H9 (cell line): ENCODE measurements around the gene ATP8A1. TPM values are rescaled to one million over a fixed set of nuclear protein-coding genes. Genes with fewer than 3 reads are reported as not detected.

ENCODE experiments used
- DNase-seq: peaks from one replicate; pipeline ENCODE4 v3.0.0-alpha.2; 2017
- H2AFZ ChIP-seq: one replicate; pipeline ENCODE4 v1.6.1; 2013; ENCODE audit warnings: mild to moderate bottlenecking, low read length, control low read depth, moderate library complexity
- H2AK5ac ChIP-seq: 2 replicates; pipeline ENCODE4 v1.6.1; 2013; ENCODE audit warnings: low read length, control low read depth, mixed read lengths; ENCODE audit not compliant: insufficient read length
- H2BK120ac ChIP-seq: one replicate; pipeline ENCODE4 v1.6.1; 2013; ENCODE audit warnings: low read depth, mild to moderate bottlenecking, low read length, control low read depth, inconsistent platforms; ENCODE audit not compliant: poor library complexity, severe bottlenecking
- H2BK12ac ChIP-seq: 2 replicates; pipeline ENCODE4 v1.6.1; 2013; ENCODE audit warnings: low read length, control low read depth, mixed read lengths, low read depth; ENCODE audit not compliant: insufficient read length
- H2BK15ac ChIP-seq: 2 replicates; pipeline ENCODE4 v1.6.1; 2013; ENCODE audit warnings: low read depth, low read length, control low read depth
- H2BK20ac ChIP-seq: one replicate; pipeline ENCODE4 v1.6.1; 2013; ENCODE audit warnings: low read depth, mild to moderate bottlenecking, low read length, control low read depth, inconsistent platforms; ENCODE audit not compliant: poor library complexity, severe bottlenecking
- H2BK5ac ChIP-seq: 2 replicates; pipeline ENCODE4 v1.6.1; 2013; ENCODE audit warnings: low read length, control low read depth, mixed read lengths; ENCODE audit not compliant: insufficient read length
- H3K14ac ChIP-seq: 2 replicates; pipeline ENCODE4 v1.6.1; 2013; ENCODE audit warnings: low read length, control low read depth; ENCODE audit not compliant: insufficient read depth
- H3K18ac ChIP-seq: 2 replicates; pipeline ENCODE4 v1.6.1; 2013; ENCODE audit warnings: low read depth, mild to moderate bottlenecking, mixed read lengths, low read length, control low read depth; ENCODE audit not compliant: insufficient read length
- H3K23ac ChIP-seq: 2 replicates; pipeline ENCODE4 v1.6.1; 2013; ENCODE audit warnings: low read length, control low read depth, mixed read lengths, low read depth; ENCODE audit not compliant: insufficient read length
- H3K23me2 ChIP-seq: 2 replicates; pipeline ENCODE4 v1.6.1; 2013; ENCODE audit warnings: low read depth, mild to moderate bottlenecking, mixed read lengths, low read length, control low read depth; ENCODE audit not compliant: insufficient read length, poor library complexity, severe bottlenecking
- H3K27ac ChIP-seq: 2 replicates; pipeline ENCODE4 v1.5.1; 2013; ENCODE audit warnings: low read length, control low read depth, mixed read lengths, low read depth; ENCODE audit not compliant: insufficient read length
- H3K27me3 ChIP-seq: 2 replicates; pipeline ENCODE4 v1.6.1; 2013; ENCODE audit warnings: low read length, control low read depth, inconsistent platforms; ENCODE audit not compliant: insufficient read depth
- H3K4ac ChIP-seq: 2 replicates; pipeline ENCODE4 v1.6.1; 2013; ENCODE audit warnings: low read depth, mild to moderate bottlenecking, control low read depth, inconsistent platforms, low read length, moderate library complexity
- H3K4me1 ChIP-seq: 2 replicates; pipeline ENCODE4 v1.6.1; 2013; ENCODE audit warnings: low read length, control low read depth, inconsistent platforms; ENCODE audit not compliant: insufficient read depth
- H3K4me2 ChIP-seq: 2 replicates; pipeline ENCODE4 v1.6.1; 2013; ENCODE audit warnings: low read length, control low read depth, mixed read lengths; ENCODE audit not compliant: insufficient read length, insufficient read depth
- H3K56ac ChIP-seq: 2 replicates; pipeline ENCODE4 v1.6.1; 2013; ENCODE audit warnings: low read depth, mild to moderate bottlenecking, mixed read lengths, low read length, control low read depth; ENCODE audit not compliant: insufficient read length
- H3K79me1 ChIP-seq: 2 replicates; pipeline ENCODE4 v1.6.1; 2013; ENCODE audit warnings: low read depth, mild to moderate bottlenecking, moderate library complexity, low read length, control low read depth, inconsistent platforms; ENCODE audit not compliant: insufficient read depth, poor library complexity, severe bottlenecking
- H3K79me2 ChIP-seq: 2 replicates; pipeline ENCODE4 v1.6.1; 2013; ENCODE audit warnings: low read length, control low read depth, inconsistent platforms; ENCODE audit not compliant: insufficient read depth
- H3K9ac ChIP-seq: 2 replicates; pipeline ENCODE4 v1.6.1; 2013; ENCODE audit warnings: low read length, control low read depth, mixed read lengths; ENCODE audit not compliant: insufficient read length; ENCODE audit errors: extremely low read depth
- H3K9me3 ChIP-seq: one replicate; pipeline ENCODE4 v1.6.1; 2013; ENCODE audit warnings: low read depth, low read length, inconsistent platforms; ENCODE audit not compliant: control insufficient read depth
- H3T11ph ChIP-seq: one replicate; pipeline ENCODE4 v1.6.1; 2013; ENCODE audit warnings: mild to moderate bottlenecking, low read length, control low read depth, inconsistent platforms
- H4K20me1 ChIP-seq: one replicate; pipeline ENCODE4 v1.6.1; 2013; ENCODE audit not compliant: control insufficient read depth, insufficient read length, insufficient read depth
- H4K5ac ChIP-seq: 2 replicates; pipeline ENCODE4 v1.6.1; 2013; ENCODE audit warnings: low read depth, mild to moderate bottlenecking, mixed read lengths, low read length, control low read depth; ENCODE audit not compliant: insufficient read length
- H4K8ac ChIP-seq: replicated peaks from 2 replicates; pipeline ENCODE4 v1.6.1; 2013; ENCODE audit warnings: low read length, control low read depth, mixed read lengths, low read depth; ENCODE audit not compliant: insufficient read length
- H4K91ac ChIP-seq: 2 replicates; pipeline ENCODE4 v1.6.1; 2013; ENCODE audit warnings: low read depth, mild to moderate bottlenecking, moderate library complexity, mixed read lengths, low read length, control low read depth; ENCODE audit not compliant: insufficient read length
- H3K27ac Mint-ChIP-seq, 3 experiments: 2 replicates in 2 of 3; 3 replicates in 1 of 3; pipeline ENCODE4 v1.8.0; 2020 to 2021; ENCODE audit warnings: mixed read lengths in 3 of 3, mild to moderate bottlenecking in 1 of 3, moderate library complexity in 1 of 3
- H3K27me3 Mint-ChIP-seq: 2 replicates; pipeline ENCODE4 v1.8.0; 2021; ENCODE audit warnings: low read depth, mild to moderate bottlenecking, moderate library complexity, mixed read lengths
- H3K36me3 Mint-ChIP-seq, 3 experiments: 2 replicates in 2 of 3; 3 replicates in 1 of 3; pipeline ENCODE4 v1.8.0; 2020 to 2021; ENCODE audit warnings: low read depth in 3 of 3, mixed read lengths in 3 of 3; ENCODE audit not compliant: insufficient read depth in 1 of 3
- H3K4me1 Mint-ChIP-seq, 2 experiments: 2 replicates each; pipeline ENCODE4 v1.8.0; 2020; ENCODE audit warnings: mixed read lengths in 2 of 2
- H3K4me3 Mint-ChIP-seq, 2 experiments: 2 replicates in 1 of 2; 3 replicates in 1 of 2; pipeline ENCODE4 v1.8.0; 2020 to 2021; ENCODE audit warnings: mild to moderate bottlenecking in 2 of 2, mixed read lengths in 2 of 2, moderate library complexity in 1 of 2
- H3K9me3 Mint-ChIP-seq, 2 experiments: 2 replicates in 1 of 2; 3 replicates in 1 of 2; pipeline ENCODE4 v1.8.0; 2020; ENCODE audit warnings: mild to moderate bottlenecking in 2 of 2, mixed read lengths in 2 of 2, moderate library complexity in 1 of 2
- CTCF ChIP-seq: fragments of 200-600 bp; sonication (generic); conservative IDR thresholded peaks from 3 replicates; pipeline ENCODE4 v1.8.0; 2021; ENCODE audit warnings: antibody characterized with exemption, mild to moderate bottlenecking
- WGBS: extraction: QIAGEN DNeasy Blood & Tissue Kit; methylation state at CpG from one replicate; pipeline ENCODE4 v1.1.7; 2013; ENCODE audit warnings: missing lambda C conversion rate, low lambda C conversion rate, mixed read lengths; ENCODE audit not compliant: insufficient read length; ENCODE audit errors: extremely low coverage; 5-methylcytosine and 5-hydroxymethylcytosine counted together
- total RNA-seq: library from RNA; stranded (reverse); gene quantifications from 2 replicates; pipeline ENCODE4 v1.2.1, GENCODE V29; 2021

The ATP8A1 gene
- total RNA-seq, 1 experiment from 2014 or later: 5.1 TPM

GRCh38 chr4:42594888-42595287, 62.0 kb downstream of the ATP8A1 start:
- H3T11ph ChIP-seq: no peak overlapping the region
- WGBS: no CpG with 5 or more reads among the region's 1 CpG

More at GRCh38 chr4:42594888-42595287, 62.0 kb downstream of the ATP8A1 start:
- no peaks in the 10 kb centered on the region for H3K4me1 Mint-ChIP-seq
- Histone ChIP-seq H3K4me1 (no peaks in the 10 kb centered on the region), H3K23me2 (no peaks in the 10 kb centered on the region), H3K14ac (no peak overlapping the region), H3K23ac (no peak overlapping the region), H3K9ac (no peak overlapping the region), H4K20me1 (no peaks in the 10 kb centered on the region), H3K79me2 (no peaks in the 10 kb centered on the region), H2BK12ac (no peak overlapping the region), H3K79me1 (no peaks in the 10 kb centered on the region), H3K27me3 (no peaks in the 10 kb centered on the region), H2BK20ac (no peak overlapping the region), H2AFZ (no peak overlapping the region), H3K9me3 (no peaks in the 10 kb centered on the region), H4K91ac (no peak overlapping the region), H2AK5ac (no peak overlapping the region), H2BK120ac (no peak overlapping the region), H2BK5ac (no peak overlapping the region), H3K4ac (no peak overlapping the region), H3K27ac (no peak overlapping the region), H3K4me2 (no peak overlapping the region), H4K8ac (no peak overlapping the region), H4K5ac (no peak overlapping the region), H2BK15ac (no peak overlapping the region), H3K56ac (no peak overlapping the region), H3K18ac (no peak overlapping the region)
- no peaks in the 10 kb centered on the region for H3K36me3 Mint-ChIP-seq
- H3K27ac Mint-ChIP-seq: no peak overlapping the region
- no peak overlapping the region for H3K4me3 Mint-ChIP-seq
- no peaks in the 10 kb centered on the region for H3K27me3 Mint-ChIP-seq
- TF ChIP-seq CTCF: no peak
- H3K9me3 Mint-ChIP-seq: no peaks in the 10 kb centered on the region
- no peak for DNase-seq
